ENCODE results near the gene RYR2. TPM values are rescaled to one million over a fixed set of nuclear protein-coding genes. Genes with fewer than 3 reads are reported as not detected.

The RYR2 gene
- total and polyA plus RNA-seq, 2 of the 8 experiments (the other 6 are each of a cell fraction or from before 2014, with no cell fraction given): 1.3 to 4.4 TPM

DNA sequence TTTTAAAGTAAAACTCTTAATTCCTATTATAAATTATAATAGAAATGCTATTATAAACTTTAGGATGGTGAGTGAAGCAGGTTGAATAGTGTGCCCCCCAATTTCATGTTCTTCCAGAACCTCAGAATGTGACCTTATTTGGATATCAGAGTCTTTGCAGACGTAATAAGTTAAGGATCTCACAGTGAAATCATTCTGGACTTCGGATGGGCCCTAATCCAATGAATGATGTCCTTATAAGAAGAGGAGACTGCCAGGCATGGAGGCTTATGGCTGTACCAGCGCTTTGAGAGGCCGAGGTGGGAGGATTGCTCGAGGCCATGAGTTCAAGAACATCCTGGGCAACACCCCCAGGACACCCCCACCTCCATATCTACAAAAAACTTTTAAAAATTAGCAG is 28.4 kb upstream of the RYR2 start:
- no peak overlapping the region for H2BK12ac ChIP-seq (ENCODE audit: low read depth, low read length)
- H2AFZ ChIP-seq (ENCODE audit: low read length): no peak overlapping the region
- H2AK5ac ChIP-seq (ENCODE audit: low read depth, low read length): no peak overlapping the region
- H3K18ac ChIP-seq (ENCODE audit: extremely low read depth, low read length): no peak overlapping the region
- H3K4me2 ChIP-seq (ENCODE audit: insufficient read depth in 1 of 2, low read depth in 2 of 2, low read length in 2 of 2): no peak overlapping the region
- H3K27me3 ChIP-seq (replicated peaks in 1 of 4; ENCODE audit: control insufficient read depth in 3 of 4, extremely low read depth in 1 of 4, insufficient read depth in 3 of 4, low read length in 3 of 4): no peaks in the 10 kb centered on the region
- H3K56ac ChIP-seq (replicated peaks; ENCODE audit: insufficient read length, low read depth, low read length): no peak overlapping the region
- H3K23ac ChIP-seq (ENCODE audit: insufficient read length): no peak overlapping the region
- no peak overlapping the region for H4K91ac ChIP-seq (replicated peaks; ENCODE audit: insufficient read length, low read length)
- H3K9me3 ChIP-seq (ENCODE audit: insufficient read depth in 2 of 2, low read depth in 1 of 2, low read length in 1 of 2): no peaks in the 10 kb centered on the region; a peak in 1 of 4 replicates
- H3K27ac ChIP-seq (ENCODE audit: low read depth, low read length): no peak overlapping the region
- no peaks in the 10 kb centered on the region for H3K79me1 ChIP-seq (ENCODE audit: low read depth, low read length)
- no peaks in the 10 kb centered on the region for H4K20me1 ChIP-seq (replicated peaks in 1 of 2; ENCODE audit: control insufficient read depth in 1 of 2, insufficient read depth in 2 of 2, low read length in 2 of 2)
- H4K5ac ChIP-seq (ENCODE audit: insufficient read length, low read depth, low read length): no peak overlapping the region
- POLR2A ChIA-PET (ENCODE audit: partially characterized antibody): no interaction called here
- no peak overlapping the region for H2BK20ac ChIP-seq (ENCODE audit: low read length)
- no peak overlapping the region for H3K4me3 ChIP-seq (ENCODE audit: extremely low read depth in 1 of 4, insufficient read depth in 2 of 4, low read depth in 3 of 4, low read length in 4 of 4)
- TF ChIP-seq ASH2L (IDR thresholded peaks at IDR 0.05; ENCODE audit: low read length) (no peak), SP2 (IDR thresholded peaks at IDR 0.05; ENCODE audit: low read length) (no peak), TAF1 (IDR thresholded peaks at IDR 0.05; ENCODE audit: low read depth, low read length) (no peak), HDAC2 (IDR thresholded peaks at IDR 0.05; ENCODE audit: borderline replicate concordance in 1 of 2, low read depth in 2 of 2, low read length in 2 of 2) (no peak), CTBP2 (IDR thresholded peaks at IDR 0.05; ENCODE audit: borderline replicate concordance, insufficient read depth, insufficient read length, low read length) (no peak)
- TF ChIP-seq, protein P1, sequence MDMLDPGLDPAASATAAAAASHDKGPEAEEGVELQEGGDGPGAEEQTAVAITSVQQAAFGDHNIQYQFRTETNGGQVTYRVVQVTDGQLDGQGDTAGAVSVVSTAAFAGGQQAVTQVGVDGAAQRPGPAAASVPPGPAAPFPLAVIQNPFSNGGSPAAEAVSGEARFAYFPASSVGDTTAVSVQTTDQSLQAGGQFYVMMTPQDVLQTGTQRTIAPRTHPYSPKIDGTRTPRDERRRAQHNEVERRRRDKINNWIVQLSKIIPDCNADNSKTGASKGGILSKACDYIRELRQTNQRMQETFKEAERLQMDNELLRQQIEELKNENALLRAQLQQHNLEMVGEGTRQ (IDR thresholded peaks at IDR 0.05; ENCODE audit: low read length): no peak
- H2BK15ac ChIP-seq (ENCODE audit: low read length): no peak overlapping the region
- H3K9ac ChIP-seq (replicated peaks in 1 of 4; ENCODE audit: extremely low read depth in 1 of 4, low read depth in 3 of 4, low read length in 3 of 4): no peak overlapping the region
- CTCF ChIA-PET (ENCODE audit: partially characterized antibody): interaction anchor here (1.4 kb wide), 1 partner anchor 14 kb away, joined by 3 read pairs; no protein-coding TSS in a partner anchor
- no peak overlapping the region for H4K8ac ChIP-seq (ENCODE audit: extremely low read depth, insufficient read depth, low read length)
- no peak overlapping the region for H2BK120ac ChIP-seq (replicated peaks; ENCODE audit: low read depth, low read length)
- no peak overlapping the region for H3K14ac ChIP-seq (ENCODE audit: insufficient read length)
- no peaks in the 10 kb centered on the region for H3K36me3 ChIP-seq (ENCODE audit: control insufficient read depth in 2 of 4, insufficient read depth in 4 of 4, low read length in 3 of 4)
- H3K23me2 ChIP-seq (ENCODE audit: low read depth, low read length): 0 out of 2 replicates have a peak, but pooled peaks cover 2% of the 10 kb centered on the region
- H3K4ac ChIP-seq (replicated peaks; ENCODE audit: insufficient read length, low read depth, low read length): no peak overlapping the region
- DNase-seq (ENCODE audit: low read depth in 1 of 2, low spot score in 2 of 2) (no peak), FAIRE-seq (no peak)
- peaks cover 3 to 22% (median 8%) of the 10 kb centered on the region in 4 experiments for H3K4me1 ChIP-seq (replicated peaks in 1 of 4; ENCODE audit: control insufficient read depth in 3 of 4, insufficient read depth in 4 of 4, low read length in 3 of 4)
- H2BK5ac ChIP-seq (ENCODE audit: low read depth, low read length): no peak overlapping the region
- 91% methylated on average over 5 of the region's 5 CpGs; no CpG with 5 or more reads in 1 of the 2 experiments for WGBS, 2 experiments (ENCODE audit: extremely low coverage in 1 of 2, insufficient coverage in 1 of 2, insufficient read length in 1 of 2, insufficient replicate concordance in 2 of 2, low coverage in 1 of 2, low lambda C conversion rate in 2 of 2, missing lambda C conversion rate in 1 of 2)
- no peaks in the 10 kb centered on the region for H3K79me2 ChIP-seq (ENCODE audit: control insufficient read depth in 1 of 2, insufficient read depth in 2 of 2, low read length in 2 of 2)
